Breast epithelium (tissue), 4 donors: ENCODE results near the gene USP32. TPM values are rescaled to one million over a fixed set of nuclear protein-coding genes. Genes with fewer than 3 reads are reported as not detected.
A peak's percentile ranks its signal among the peaks of the same experiment; 100 is the strongest.

Experiments used
- DNase-seq, 2 donors: peaks; one replicate each; pipeline ENCODE4 v3.0.0-alpha.2; 2019; ENCODE audit warnings: low spot score in 2 of 2
- H3K27ac ChIP-seq, 2 donors: fragments of 200-600 bp; sonication (generic) in 1 of 2; one replicate each; pipeline ENCODE4 v1.5.1; 2016 to 2019; ENCODE audit warnings: mild to moderate bottlenecking in 1 of 2
- H3K27me3 ChIP-seq, 2 donors: fragments of 200-600 bp; sonication (generic) in 1 of 2; one replicate each; pipeline versions ENCODE4 v1.5.1 to v1.6.0; 2017 to 2019; ENCODE audit warnings: control low read depth in 1 of 2, mild to moderate bottlenecking in 1 of 2
- H3K36me3 ChIP-seq: fragments of 200-600 bp; one replicate; pipeline ENCODE4 v1.5.1; 2019
- H3K4me1 ChIP-seq, 2 donors: fragments of 200-600 bp; sonication (generic); one replicate each; pipeline ENCODE4 v1.5.1; 2016 to 2019; ENCODE audit warnings: control low read depth in 1 of 2
- H3K4me3 ChIP-seq, 3 donors: fragments of 200-600 bp; sonication (generic); 1 replicate in 2 of 3; 2 replicates in 1 of 3; pipeline ENCODE4 v1.5.1; 2016 to 2019; ENCODE audit warnings: mild to moderate bottlenecking in 3 of 3, moderate library complexity in 2 of 3
- H3K9me3 ChIP-seq, 2 donors: fragments of 200-600 bp; sonication (generic) in 1 of 2; one replicate each; pipeline ENCODE4 v1.5.1; 2016 to 2019; ENCODE audit warnings: control low read depth in 1 of 2
- CTCF ChIP-seq, 3 donors: fragments of 450-650 bp; IDR thresholded peaks; one replicate each; pipeline ENCODE4 v1.5.1; 2016 to 2017; ENCODE audit warnings: antibody characterized with exemption in 3 of 3, mild to moderate bottlenecking in 3 of 3, moderate library complexity in 3 of 3
- POLR2A ChIP-seq: fragments of 450-650 bp; IDR thresholded peaks from one replicate; pipeline ENCODE4 v1.6.1; 2016; ENCODE audit warnings: antibody characterized with exemption, mild to moderate bottlenecking, moderate library complexity
- POLR2AphosphoS5 ChIP-seq, 3 donors: sonication (generic); formaldehyde crosslinking; IDR thresholded peaks; one replicate each; pipeline ENCODE4 v1.6.1; 2017; ENCODE audit warnings: antibody characterized with exemption in 3 of 3
- intact Hi-C: fragments of 100-400 bp; cut with DNase I; formaldehyde crosslinking; loops from one replicate; pipeline ENCODE4 v1.15.1; 2023; ENCODE audit warnings: low total_unique reads
- total RNA-seq, 3 donors: library from RNA; depleted of rRNA; stranded (reverse); fragments of >200 nt; gene quantifications; one replicate each; pipeline ENCODE4 v1.1.0, GENCODE V29; 2016

The USP32 gene
- total RNA-seq, 3 donors from 2014 or later: 66.2 to 95.1 (median 69.1) TPM

DNA sequence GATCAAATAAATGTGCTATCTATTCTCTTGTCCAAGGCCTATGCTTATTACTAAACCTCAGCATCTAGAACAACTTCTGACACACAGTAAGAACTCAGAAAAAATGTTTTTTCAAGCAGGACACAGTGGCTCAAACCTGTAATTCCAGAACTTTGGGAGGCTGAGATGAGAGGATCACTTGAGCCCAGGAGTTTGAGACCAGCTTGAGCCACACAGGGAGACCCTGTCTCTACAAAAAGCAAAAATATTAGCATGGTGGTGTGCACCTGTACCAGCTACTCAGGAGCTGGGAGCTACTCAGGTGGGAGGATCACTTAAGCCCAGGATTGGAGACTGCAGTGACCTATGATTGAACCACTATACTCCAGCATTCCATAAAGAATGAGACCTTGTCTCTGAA, 32.5 kb downstream of the USP32 start:
- Histone ChIP-seq H3K36me3 (no peaks in the 10 kb centered on the region), H3K27ac (no peak overlapping the region), H3K4me3 (no peak overlapping the region), H3K9me3 (no peaks in the 10 kb centered on the region), H3K4me1 (no peaks in the 10 kb centered on the region), H3K27me3 (no peaks in the 10 kb centered on the region)
- no peak for TF ChIP-seq CTCF (IDR thresholded peaks at IDR 0.05)
- no peak for TF ChIP-seq POLR2A
- no peak for TF ChIP-seq POLR2AphosphoS5 (IDR thresholded peaks at IDR 0.05)
- intact Hi-C loops: no loop called here
- no peak for DNase-seq

DNA sequence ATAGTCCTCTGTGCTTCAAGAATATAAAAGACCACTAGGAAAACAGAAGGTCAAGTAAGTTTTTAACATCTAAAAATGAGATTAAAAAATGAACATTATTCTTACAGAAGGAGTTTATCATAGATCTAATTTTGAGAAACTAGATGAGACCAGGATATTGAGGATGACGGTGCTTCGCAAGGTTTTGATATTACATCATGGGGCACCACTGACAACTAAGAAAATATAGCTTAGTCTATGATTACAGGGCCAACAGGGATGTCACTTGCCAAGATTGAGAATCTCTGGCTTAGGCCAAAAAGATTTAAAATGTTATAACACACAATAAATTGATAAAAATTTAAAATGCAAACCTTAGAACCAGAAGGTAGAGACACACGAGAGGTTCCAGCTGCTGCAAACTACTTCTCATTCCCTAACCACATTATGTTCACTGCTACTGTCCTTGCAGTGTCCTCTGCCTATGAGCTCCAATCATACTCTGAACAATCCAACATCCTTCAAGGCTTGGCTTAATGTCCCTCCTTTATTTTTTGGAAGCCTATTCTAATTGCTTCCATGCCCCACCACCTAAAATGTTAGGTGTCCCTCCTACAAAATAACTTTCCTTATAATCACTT, 33.2 kb downstream of the USP32 start:
- Histone ChIP-seq H3K4me1 (no peaks in the 10 kb centered on the region), H3K36me3 (no peaks in the 10 kb centered on the region), H3K4me3 (no peak overlapping the region), H3K27ac (no peak overlapping the region), H3K9me3 (no peaks in the 10 kb centered on the region), H3K27me3 (no peaks in the 10 kb centered on the region)
- TF ChIP-seq POLR2AphosphoS5 (IDR thresholded peaks at IDR 0.05) (no peak), POLR2A (no peak), CTCF (IDR thresholded peaks at IDR 0.05) (no peak)
- DNase-seq: no peak
- intact Hi-C loops: no loop called here

GRCh38 chr17:60356940-60357339, 35.0 kb downstream of the USP32 start:
- Histone ChIP-seq H3K27me3 (no peaks in the 10 kb centered on the region), H3K36me3 (no peaks in the 10 kb centered on the region), H3K27ac (peak overlapping the region in 1 of 2 donors; percentile 42), H3K4me1 (no peaks in the 10 kb centered on the region), H3K9me3 (no peaks in the 10 kb centered on the region), H3K4me3 (no peak overlapping the region)
- no peak for TF ChIP-seq POLR2AphosphoS5 (IDR thresholded peaks at IDR 0.05)
- DNase-seq: no peak
- intact Hi-C loops: no loop called here

GRCh38 chr17:60355663-60356594, 36.0 kb downstream of the USP32 start:
- Histone ChIP-seq H3K36me3 (no peaks in the 10 kb centered on the region), H3K4me3 (no peak overlapping the region), H3K4me1 (no peaks in the 10 kb centered on the region), H3K27me3 (no peaks in the 10 kb centered on the region), H3K9me3 (no peaks in the 10 kb centered on the region), H3K27ac (no peak overlapping the region)
- no peak for DNase-seq
- TF ChIP-seq POLR2A (no peak), CTCF (IDR thresholded peaks at IDR 0.05) (no peak), POLR2AphosphoS5 (IDR thresholded peaks at IDR 0.05) (no peak)
- intact Hi-C loops: no loop called here

- DNase-seq: no peak
- Histone ChIP-seq H3K4me3 (no peak overlapping the region), H3K36me3 (no peaks in the 10 kb centered on the region), H3K27ac (peak overlapping the region in 1 of 2 donors; percentile 33), H3K9me3 (no peaks in the 10 kb centered on the region), H3K27me3 (no peaks in the 10 kb centered on the region), H3K4me1 (no peaks in the 10 kb centered on the region)
- intact Hi-C loops: no loop called here
- TF ChIP-seq POLR2A: no peak
- no peak for TF ChIP-seq POLR2AphosphoS5 (IDR thresholded peaks at IDR 0.05)
- no peak for TF ChIP-seq CTCF (IDR thresholded peaks at IDR 0.05)
These were observed 37.7 kb downstream of the USP32 start for GRCh38 chr17:60354223-60354622.
